ENCODE measurements around the gene KBTBD12. TPM values are rescaled to one million over a fixed set of nuclear protein-coding genes. Genes with fewer than 3 reads are reported as not detected.

Gene KBTBD12
- total and polyA plus RNA-seq, 3 experiments from 2014 or later: not detected

GRCh38 chr3:127974226-127974625 lies 59.2 kb downstream of the KBTBD12 start:
- no peaks in the 10 kb centered on the region for H3K36me3 Mint-ChIP-seq
- CTCF ChIA-PET: no interaction called here
- POLR2A ChIA-PET: no interaction called here
- peaks cover 10 to 20% of the 10 kb centered on the region in 2 donors for H3K27me3 Mint-ChIP-seq
- H3K4me1 Mint-ChIP-seq: no peaks in the 10 kb centered on the region
- no peaks in the 10 kb centered on the region for H3K27me3 ChIP-seq (ENCODE audit: insufficient read depth, low read length, poor library complexity, severe bottlenecking)
- no peak for DNase-seq
- no peaks in the 10 kb centered on the region for H3K4me1 ChIP-seq (ENCODE audit: insufficient read depth, low read length)
- no peaks in the 10 kb centered on the region for H3K9me3 ChIP-seq (ENCODE audit: low read length)
- no peak overlapping the region for H3K4me3 ChIP-seq (ENCODE audit: low read length)
- H3K4me3 Mint-ChIP-seq: no peak overlapping the region
- H3K27ac ChIP-seq (ENCODE audit: low read depth, low read length): no peak overlapping the region
- no peak overlapping the region for H3K27ac Mint-ChIP-seq
- H3K36me3 ChIP-seq (ENCODE audit: insufficient read depth, low read length): no peaks in the 10 kb centered on the region
- H3K9me3 Mint-ChIP-seq: peaks cover 0 to 2% (median 0%) of the 10 kb centered on the region in 5 donors

GRCh38 chr3:127975153-127976029 lies 60.4 kb downstream of the KBTBD12 start:
- DNase-seq: no peak
- no peak overlapping the region for H3K27ac Mint-ChIP-seq
- peaks cover 0 to 2% (median 0%) of the 10 kb centered on the region in 5 donors for H3K9me3 Mint-ChIP-seq
- no peaks in the 10 kb centered on the region for H3K9me3 ChIP-seq (ENCODE audit: low read length)
- H3K36me3 ChIP-seq (ENCODE audit: insufficient read depth, low read length): no peaks in the 10 kb centered on the region
- no peaks in the 10 kb centered on the region for H3K4me1 Mint-ChIP-seq
- H3K4me1 ChIP-seq (ENCODE audit: insufficient read depth, low read length): no peaks in the 10 kb centered on the region
- no peaks in the 10 kb centered on the region for H3K27me3 ChIP-seq (ENCODE audit: insufficient read depth, low read length, poor library complexity, severe bottlenecking)
- H3K4me3 Mint-ChIP-seq: no peak overlapping the region
- peaks cover 10 to 23% of the 10 kb centered on the region in 2 donors for H3K27me3 Mint-ChIP-seq
- H3K4me3 ChIP-seq (ENCODE audit: low read length): no peak overlapping the region
- POLR2A ChIA-PET: no interaction called here
- H3K27ac ChIP-seq (ENCODE audit: low read depth, low read length): no peak overlapping the region
- no peaks in the 10 kb centered on the region for H3K36me3 Mint-ChIP-seq
- CTCF ChIA-PET: no interaction called here

GRCh38 chr3:127978636-127979035 lies 63.6 kb downstream of the KBTBD12 start:
- H3K9me3 ChIP-seq (ENCODE audit: low read length): no peaks in the 10 kb centered on the region
- Mint-ChIP-seq H3K27ac (no peak overlapping the region), H3K36me3 (no peaks in the 10 kb centered on the region), H3K4me1 (no peaks in the 10 kb centered on the region), H3K4me3 (no peak overlapping the region), H3K9me3 (peaks cover 0 to 2% (median 0%) of the 10 kb centered on the region in 5 donors), H3K27me3 (peaks cover 8 to 18% of the 10 kb centered on the region in 2 donors)
- H3K4me1 ChIP-seq (ENCODE audit: insufficient read depth, low read length): no peaks in the 10 kb centered on the region
- H3K27me3 ChIP-seq (ENCODE audit: insufficient read depth, low read length, poor library complexity, severe bottlenecking): no peaks in the 10 kb centered on the region
- no peak for DNase-seq
- no peak overlapping the region for H3K27ac ChIP-seq (ENCODE audit: low read depth, low read length)
- H3K4me3 ChIP-seq (ENCODE audit: low read length): no peak overlapping the region
- H3K36me3 ChIP-seq (ENCODE audit: insufficient read depth, low read length): no peaks in the 10 kb centered on the region
- ChIA-PET CTCF (interaction anchor here (1.1 kb wide), 1 partner anchor 403 kb away, joined by 4 read pairs; no protein-coding TSS in a partner anchor), POLR2A (no interaction called here)

- ChIA-PET CTCF (no interaction called here), POLR2A (no interaction called here)
- Histone ChIP-seq H3K36me3 (ENCODE audit: insufficient read depth, low read length) (no peaks in the 10 kb centered on the region), H3K27ac (ENCODE audit: low read depth, low read length) (no peak overlapping the region), H3K4me3 (ENCODE audit: low read length) (no peak overlapping the region), H3K4me1 (ENCODE audit: insufficient read depth, low read length) (no peaks in the 10 kb centered on the region), H3K27me3 (ENCODE audit: insufficient read depth, low read length, poor library complexity, severe bottlenecking) (no peaks in the 10 kb centered on the region), H3K9me3 (ENCODE audit: low read length) (no peaks in the 10 kb centered on the region)
- peaks cover 6 to 22% of the 10 kb centered on the region in 2 donors for H3K27me3 Mint-ChIP-seq
- DNase-seq: no peak
- H3K9me3 Mint-ChIP-seq: peaks cover 0 to 2% (median 0%) of the 10 kb centered on the region in 5 donors
- no peaks in the 10 kb centered on the region for H3K4me1 Mint-ChIP-seq
- no peaks in the 10 kb centered on the region for H3K36me3 Mint-ChIP-seq
- H3K4me3 Mint-ChIP-seq: no peak overlapping the region
- no peak overlapping the region for H3K27ac Mint-ChIP-seq
Measured at GRCh38 chr3:127979473-127979872, 64.4 kb downstream of the KBTBD12 start.

- no peaks in the 10 kb centered on the region for H3K4me1 ChIP-seq (ENCODE audit: insufficient read depth, low read length)
- no peaks in the 10 kb centered on the region for H3K27me3 ChIP-seq (ENCODE audit: insufficient read depth, low read length, poor library complexity, severe bottlenecking)
- H3K9me3 Mint-ChIP-seq: peaks cover 0 to 2% (median 0%) of the 10 kb centered on the region in 5 donors
- H3K4me3 Mint-ChIP-seq: no peak overlapping the region
- no peaks in the 10 kb centered on the region for H3K36me3 ChIP-seq (ENCODE audit: insufficient read depth, low read length)
- no peak overlapping the region for H3K27ac ChIP-seq (ENCODE audit: low read depth, low read length)
- ChIA-PET CTCF (no interaction called here), POLR2A (no interaction called here)
- H3K36me3 Mint-ChIP-seq: no peaks in the 10 kb centered on the region
- no peak overlapping the region for H3K27ac Mint-ChIP-seq
- H3K4me3 ChIP-seq (ENCODE audit: low read length): no peak overlapping the region
- no peaks in the 10 kb centered on the region for H3K4me1 Mint-ChIP-seq
- H3K9me3 ChIP-seq (ENCODE audit: low read length): no peaks in the 10 kb centered on the region
- no peak for DNase-seq
- H3K27me3 Mint-ChIP-seq: peaks cover 8 to 19% of the 10 kb centered on the region in 2 donors
Measured at GRCh38 chr3:127981097-127981496, 66.1 kb downstream of the KBTBD12 start.

DNA sequence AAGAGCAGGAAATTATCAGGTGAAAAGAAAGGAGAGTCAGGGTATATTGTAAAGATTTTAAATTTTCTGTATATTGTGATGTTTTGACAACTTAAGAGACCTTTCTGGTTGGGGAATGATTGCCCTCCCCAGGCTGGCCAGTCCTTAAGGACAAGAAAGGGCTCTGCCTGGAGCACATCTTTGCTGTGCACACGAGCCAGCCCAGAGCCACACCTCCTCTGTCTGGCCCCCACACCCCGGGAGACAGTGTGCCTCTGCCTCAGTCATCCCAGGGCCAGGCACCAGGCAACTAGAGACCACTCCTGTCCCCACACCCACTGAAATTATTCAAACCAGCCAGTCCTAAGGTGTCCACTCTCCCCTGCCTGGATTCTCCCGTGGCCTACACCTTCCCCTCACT lies 67.1 kb downstream of the KBTBD12 start:
- DNase-seq: no peak
- Histone ChIP-seq H3K9me3 (ENCODE audit: low read length) (no peaks in the 10 kb centered on the region), H3K27me3 (ENCODE audit: insufficient read depth, low read length, poor library complexity, severe bottlenecking) (no peaks in the 10 kb centered on the region), H3K4me1 (ENCODE audit: insufficient read depth, low read length) (no peaks in the 10 kb centered on the region), H3K4me3 (ENCODE audit: low read length) (no peak overlapping the region), H3K27ac (ENCODE audit: low read depth, low read length) (no peak overlapping the region), H3K36me3 (ENCODE audit: insufficient read depth, low read length) (no peaks in the 10 kb centered on the region)
- Mint-ChIP-seq H3K4me1 (no peaks in the 10 kb centered on the region), H3K4me3 (no peak overlapping the region), H3K9me3 (peaks cover 0 to 2% (median 0%) of the 10 kb centered on the region in 5 donors), H3K27ac (no peak overlapping the region), H3K36me3 (no peaks in the 10 kb centered on the region), H3K27me3 (peaks cover 8 to 16% of the 10 kb centered on the region in 2 donors)
- ChIA-PET CTCF (no interaction called here), POLR2A (no interaction called here)

DNA sequence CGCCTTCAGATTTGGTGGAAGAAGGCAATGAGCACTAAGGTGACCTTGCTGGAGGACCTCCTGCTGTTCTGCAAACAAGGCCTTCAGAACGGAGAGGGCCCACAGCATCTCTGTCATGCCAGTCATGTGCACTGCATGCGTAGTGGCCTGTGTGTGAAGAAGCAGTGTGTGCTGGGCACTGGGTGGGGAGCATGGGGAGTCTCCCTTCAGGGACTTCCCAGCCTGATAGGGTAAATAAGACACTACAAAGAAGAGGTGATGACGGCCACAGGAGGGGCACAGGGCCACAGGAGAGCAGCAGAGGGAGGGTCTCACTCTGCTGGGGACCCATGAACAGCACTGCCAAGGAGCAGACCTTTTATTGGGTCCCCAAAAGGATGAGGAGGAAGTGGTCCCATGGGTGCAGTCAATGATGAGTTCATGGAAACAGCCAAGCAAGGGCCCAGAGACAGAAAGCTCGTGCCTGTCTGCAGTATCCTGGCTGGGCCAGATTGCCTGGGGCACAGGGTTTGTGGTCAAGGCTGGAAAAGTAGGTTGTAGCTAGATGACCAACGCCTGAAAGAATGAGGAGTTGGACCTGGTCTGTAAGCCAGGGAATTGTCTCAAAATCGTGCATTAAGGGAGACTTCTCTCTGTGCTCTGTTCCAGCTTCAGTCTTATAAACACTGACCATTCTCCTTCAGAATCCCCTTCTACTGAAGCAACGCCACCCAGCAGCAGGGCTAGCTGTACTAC lies 69.4 kb downstream of the KBTBD12 start:
- no peaks in the 10 kb centered on the region for H3K4me1 Mint-ChIP-seq

GRCh38 chr3:127985216-127985615 lies 70.2 kb downstream of the KBTBD12 start:
- Mint-ChIP-seq H3K27me3 (peaks cover 5 to 10% of the 10 kb centered on the region in 2 donors), H3K9me3 (no peaks in the 10 kb centered on the region), H3K4me3 (no peak overlapping the region), H3K27ac (no peak overlapping the region), H3K36me3 (no peaks in the 10 kb centered on the region), H3K4me1 (no peaks in the 10 kb centered on the region)
- ChIA-PET POLR2A (no interaction called here), CTCF (no interaction called here)
- Histone ChIP-seq H3K27me3 (ENCODE audit: insufficient read depth, low read length, poor library complexity, severe bottlenecking) (no peaks in the 10 kb centered on the region), H3K4me3 (ENCODE audit: low read length) (no peak overlapping the region), H3K4me1 (ENCODE audit: insufficient read depth, low read length) (no peaks in the 10 kb centered on the region), H3K36me3 (ENCODE audit: insufficient read depth, low read length) (no peaks in the 10 kb centered on the region), H3K9me3 (ENCODE audit: low read length) (no peaks in the 10 kb centered on the region), H3K27ac (ENCODE audit: low read depth, low read length) (no peak overlapping the region)
- no peak for DNase-seq

More for the DNA sequence above, 69.4 kb downstream of the KBTBD12 start:
- ChIA-PET CTCF (no interaction called here), POLR2A (no interaction called here)
- Mint-ChIP-seq H3K27ac (no peak overlapping the region), H3K4me3 (no peak overlapping the region), H3K9me3 (no peaks in the 10 kb centered on the region), H3K27me3 (peaks cover 5 to 13% of the 10 kb centered on the region in 2 donors), H3K36me3 (no peaks in the 10 kb centered on the region)
- Histone ChIP-seq H3K27me3 (ENCODE audit: insufficient read depth, low read length, poor library complexity, severe bottlenecking) (no peaks in the 10 kb centered on the region), H3K9me3 (ENCODE audit: low read length) (no peaks in the 10 kb centered on the region), H3K36me3 (ENCODE audit: insufficient read depth, low read length) (no peaks in the 10 kb centered on the region), H3K4me3 (ENCODE audit: low read length) (no peak overlapping the region), H3K27ac (ENCODE audit: low read depth, low read length) (no peak overlapping the region), H3K4me1 (ENCODE audit: insufficient read depth, low read length) (no peaks in the 10 kb centered on the region)
- no peak for DNase-seq

Measured in CD8-positive, alpha-beta memory T cell (primary cell).